GM19397 (cell line): ENCODE measurements around the gene NAA16.
"Not testable (repeated sequence)": the region's sequence is repeated elsewhere in the genome, so short reads cannot be mapped to it uniquely, and the experiment has no call there.

Experiments
- ATAC-seq: cut with Tn5 transposase; IDR thresholded peaks from one replicate; pipeline ENCODE4 v1.9.1; 2021; ENCODE audit warnings: mild to moderate bottlenecking, moderate library complexity; ENCODE audit not compliant: unreplicated experiment

NAA16 gene

DNA sequence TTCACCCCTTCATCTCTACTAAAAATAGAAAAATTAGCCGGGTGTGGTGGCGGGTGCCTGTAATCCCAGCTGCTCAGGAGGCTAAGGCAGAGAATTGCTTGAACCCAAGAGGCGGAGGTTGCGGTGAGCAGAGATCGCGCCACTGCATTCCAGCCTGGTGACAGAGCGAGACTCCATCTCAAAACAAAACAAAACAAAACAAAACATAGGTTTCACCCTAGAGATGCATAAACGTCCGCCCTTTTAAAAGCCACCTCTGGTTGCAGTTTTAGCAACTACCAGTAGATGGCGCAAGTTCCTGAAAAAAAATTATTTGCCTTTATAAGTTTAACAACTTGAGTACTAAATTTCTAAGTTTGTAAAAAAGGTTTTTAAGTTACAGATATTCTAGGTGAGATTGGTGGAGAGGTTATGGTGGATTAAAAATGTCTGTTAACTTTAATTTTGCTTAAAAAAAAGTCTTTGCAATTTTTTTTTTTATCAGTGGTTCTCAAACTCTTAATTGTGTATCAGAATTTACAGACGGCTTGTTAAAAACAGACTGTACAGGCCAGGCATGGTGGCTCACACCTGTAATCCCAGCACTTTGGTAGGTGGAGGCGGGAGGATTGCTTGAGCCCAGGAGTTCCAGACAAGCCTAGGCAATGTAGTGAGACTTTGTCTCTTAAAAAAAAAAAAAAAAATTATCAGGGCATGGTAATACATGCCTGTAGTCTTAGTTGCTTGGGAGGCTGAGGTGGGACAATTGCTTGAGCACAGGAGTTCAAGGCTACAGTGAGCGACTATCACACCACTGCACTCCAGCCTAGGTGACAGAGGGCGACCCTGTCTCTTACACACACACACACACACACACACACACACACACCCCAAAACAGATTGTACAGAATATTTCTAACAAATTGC lies 42.1 kb downstream of the NAA16 start:
- ATAC-seq = no peak

DNA sequence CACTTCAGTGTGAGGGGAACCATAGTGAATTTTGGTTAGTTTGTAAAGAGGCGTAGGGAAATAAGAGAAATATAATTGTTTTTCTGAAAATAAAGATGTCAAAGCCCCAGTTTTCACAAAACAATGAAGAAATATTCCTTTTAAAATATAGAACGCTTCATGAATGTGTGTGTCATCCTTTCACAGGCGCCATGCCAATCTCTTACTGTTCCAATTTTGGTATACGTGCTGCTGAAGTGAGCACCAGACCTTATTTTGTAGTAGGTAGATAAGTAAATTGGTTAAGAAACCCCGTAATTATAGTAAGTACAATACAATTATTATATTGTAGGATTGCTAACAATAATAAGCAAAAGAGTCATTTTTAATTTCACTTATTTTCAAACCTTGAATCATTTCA lies 43.3 kb downstream of the NAA16 start:
- ATAC-seq = no peak

DNA sequence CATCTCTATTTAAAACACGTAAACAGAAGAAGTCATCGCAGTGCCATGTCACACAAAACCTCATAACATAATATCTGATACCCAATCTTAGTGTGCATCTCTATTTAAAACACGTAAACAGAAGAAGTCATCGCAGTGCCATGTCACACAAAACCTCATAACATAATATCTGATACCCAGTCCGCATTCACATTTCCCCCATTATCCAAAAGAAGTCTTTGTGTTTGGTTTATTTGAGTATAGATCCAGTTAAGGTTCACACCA lies 45.2 kb downstream of the NAA16 start:
- ATAC-seq = not testable (repeated sequence)

DNA sequence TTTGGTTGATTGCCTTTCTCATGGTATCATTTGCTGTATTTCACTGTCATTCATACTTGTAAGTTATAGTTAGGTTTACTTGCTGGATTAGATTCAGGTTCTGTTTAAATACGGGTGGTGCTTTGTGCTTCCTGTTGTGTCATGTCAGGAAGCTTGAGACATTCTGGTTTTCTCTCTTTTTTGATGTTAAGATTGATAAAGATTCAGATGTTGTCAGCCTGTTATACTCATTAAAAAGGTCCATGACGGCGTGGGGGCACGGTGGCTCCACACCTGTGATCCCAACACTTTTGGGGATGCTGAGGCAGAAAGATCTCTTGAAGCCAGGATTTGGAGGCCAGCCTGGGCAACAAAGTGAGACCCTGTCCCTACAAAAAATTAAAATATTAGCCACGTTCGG lies 45.7 kb downstream of the NAA16 start:
- no peak for ATAC-seq

DNA sequence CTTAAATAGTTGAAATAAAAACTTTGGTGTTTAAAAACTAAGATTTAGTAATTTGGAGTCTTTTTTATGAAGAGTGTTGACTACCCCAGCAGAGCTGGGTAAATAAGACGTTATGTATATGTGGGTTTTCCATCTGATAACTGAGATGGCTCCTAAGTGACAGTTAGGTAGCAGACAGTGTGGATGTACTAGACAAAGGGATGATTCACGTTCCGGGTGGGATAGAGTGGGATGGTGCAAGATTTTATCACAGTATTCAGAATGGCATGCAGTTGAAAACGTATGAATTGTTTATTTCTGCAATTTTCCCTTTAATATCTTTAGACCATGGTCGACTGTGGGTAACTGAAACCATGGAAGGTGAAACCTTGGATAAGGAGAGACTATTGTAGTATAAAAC lies 50.4 kb downstream of the NAA16 start:
- ATAC-seq = no peak

DNA sequence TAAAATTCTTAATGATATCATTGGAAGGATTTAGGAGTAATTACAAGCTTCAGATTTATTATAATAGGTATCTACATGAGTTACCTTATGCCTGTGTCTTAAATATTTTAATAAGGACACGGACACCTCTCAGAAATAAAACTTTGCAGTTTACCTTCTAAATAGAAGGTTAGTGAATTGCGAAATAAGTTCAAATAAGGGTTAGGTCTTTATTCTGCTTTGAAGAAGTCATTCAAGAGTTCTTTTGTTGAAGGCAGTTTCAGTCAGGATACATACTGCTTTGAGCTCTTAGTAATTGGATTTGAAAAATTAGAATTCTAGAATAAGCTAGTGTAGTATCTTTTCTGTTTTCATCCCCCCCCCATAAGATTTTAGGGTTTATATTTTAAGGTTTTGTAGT lies 53.0 kb downstream of the NAA16 start:
- ATAC-seq = no peak

DNA sequence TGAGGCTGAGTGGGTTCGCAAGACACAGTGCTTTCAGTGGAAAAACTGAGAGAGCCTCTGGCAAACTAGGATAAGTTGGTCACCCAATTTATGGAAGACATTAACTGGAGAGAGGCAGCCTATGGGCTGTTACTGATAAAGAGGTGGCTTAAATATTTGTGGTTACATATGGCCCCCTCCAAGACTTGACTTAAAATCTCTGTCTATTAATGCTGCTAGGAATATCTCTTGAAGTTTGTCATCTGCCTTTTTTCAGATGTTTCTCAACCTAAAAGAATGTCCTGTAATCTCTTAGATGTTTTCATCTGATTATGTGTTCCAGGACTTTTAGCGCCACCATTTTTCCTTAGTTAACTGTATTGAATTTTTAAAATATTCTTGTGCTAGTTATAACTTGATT lies 54.6 kb downstream of the NAA16 start:
- no peak for ATAC-seq

DNA sequence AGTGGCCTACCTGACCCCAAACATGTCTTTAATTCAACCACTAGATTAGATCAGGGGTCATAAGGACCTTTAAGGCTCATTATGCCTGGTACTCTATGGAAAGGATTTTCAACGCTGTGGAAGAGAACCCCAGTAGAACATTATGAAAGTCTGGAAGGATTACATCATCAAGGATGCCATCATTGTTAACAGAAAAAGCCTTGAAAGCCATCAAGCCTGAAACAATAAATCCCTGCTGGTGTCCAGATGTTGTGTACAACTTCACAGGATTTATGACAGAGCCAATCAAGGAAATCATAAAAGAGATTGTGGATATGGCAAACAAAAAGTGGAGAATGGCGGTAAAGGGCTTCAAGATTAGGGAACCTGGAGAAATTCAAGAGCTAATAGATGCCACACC lies 59.7 kb downstream of the NAA16 start:
- no peak for ATAC-seq

DNA sequence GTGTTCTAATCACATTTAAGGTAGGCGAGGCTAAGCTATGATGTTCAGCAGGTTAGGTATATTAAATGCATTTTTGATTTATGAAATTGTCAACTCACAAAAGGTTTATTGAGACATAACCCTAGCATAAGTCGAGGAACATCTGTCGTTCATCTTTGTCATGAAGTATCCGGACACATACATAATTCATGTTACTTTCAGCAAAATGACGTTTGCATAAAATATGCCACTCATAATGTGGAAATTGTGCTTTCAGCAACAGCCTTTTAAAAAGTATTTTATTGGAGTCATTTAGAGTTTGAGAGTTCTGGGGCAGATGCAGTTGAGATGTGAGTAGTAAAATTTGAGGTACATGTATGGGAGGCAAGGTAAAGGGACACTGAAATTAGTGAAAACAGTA lies 66.4 kb downstream of the NAA16 start:
- ATAC-seq = no peak

DNA sequence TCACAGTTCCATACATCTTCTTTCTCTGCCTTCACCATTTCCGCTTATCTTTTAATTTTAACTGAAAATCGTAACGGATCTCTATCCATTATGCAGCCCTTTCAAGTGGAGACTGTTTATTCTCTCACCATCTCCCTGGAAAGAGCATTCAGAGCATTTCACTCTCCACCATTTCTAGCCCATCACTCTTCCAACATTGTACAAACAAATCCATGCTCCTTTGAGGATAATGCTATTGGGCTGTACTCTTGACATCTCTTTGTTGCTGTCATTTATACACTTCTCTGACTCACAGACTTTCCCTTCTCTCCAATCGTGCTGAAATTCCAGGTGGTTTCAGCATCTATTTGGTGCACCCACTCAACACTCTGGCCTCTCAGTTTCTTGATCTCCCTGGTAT lies 71.4 kb downstream of the NAA16 start:
- ATAC-seq = no peak

DNA sequence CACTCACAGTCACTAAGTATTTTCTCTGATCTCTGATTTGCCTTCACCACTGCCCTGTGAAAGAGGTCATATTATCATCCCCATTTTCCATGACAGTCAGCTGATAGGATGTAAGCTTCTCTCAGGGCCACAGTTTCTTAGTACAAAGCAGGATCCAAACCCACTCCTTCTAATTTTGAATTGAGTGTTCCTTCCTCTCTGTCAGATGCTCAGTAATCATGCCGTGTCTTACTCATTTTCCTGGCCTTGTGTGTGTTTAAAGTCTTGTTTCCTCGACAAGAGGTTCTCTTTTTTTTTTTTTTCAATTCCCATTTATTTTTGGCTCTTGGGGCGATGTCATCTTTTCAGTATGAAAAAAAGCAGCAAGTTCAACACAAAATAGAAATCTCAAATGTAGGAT lies 72.3 kb downstream of the NAA16 start:
- no peak for ATAC-seq

DNA sequence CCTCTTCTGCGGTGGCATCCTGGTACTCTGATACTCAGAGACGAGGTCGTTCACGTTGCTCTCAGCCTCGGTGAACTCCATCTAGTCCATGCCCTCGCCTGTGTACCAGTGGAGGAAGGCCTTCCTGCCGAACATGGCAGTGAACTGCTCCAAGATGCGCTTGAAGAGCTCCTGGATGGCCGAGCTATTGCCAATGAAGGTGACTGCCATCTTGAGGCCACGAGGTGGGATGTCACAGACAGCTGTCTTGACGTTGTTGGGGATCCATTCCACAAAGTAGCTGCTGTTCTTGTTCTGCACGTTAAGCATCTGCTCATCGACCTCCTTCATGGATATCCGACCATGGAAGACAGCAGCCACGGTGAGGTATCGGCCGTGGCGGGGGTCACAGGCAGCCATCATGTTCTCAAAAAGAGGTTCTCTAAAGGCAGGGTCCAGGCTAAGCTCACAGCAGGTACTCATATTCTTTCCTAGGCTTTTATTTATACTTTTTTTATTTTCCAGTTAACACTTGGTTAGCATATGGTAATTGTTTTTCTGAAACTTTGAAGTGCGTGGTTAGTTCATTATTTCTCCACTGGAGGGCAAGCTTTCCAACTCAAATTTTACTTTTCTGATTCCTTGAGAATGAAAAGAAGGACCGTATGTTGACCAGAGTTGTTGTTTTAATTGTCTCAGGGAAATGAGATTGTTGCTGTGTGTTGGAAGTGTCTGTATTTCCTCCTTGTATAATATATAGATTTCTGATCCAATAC lies 73.9 kb downstream of the NAA16 start:
- no peak for ATAC-seq

DNA sequence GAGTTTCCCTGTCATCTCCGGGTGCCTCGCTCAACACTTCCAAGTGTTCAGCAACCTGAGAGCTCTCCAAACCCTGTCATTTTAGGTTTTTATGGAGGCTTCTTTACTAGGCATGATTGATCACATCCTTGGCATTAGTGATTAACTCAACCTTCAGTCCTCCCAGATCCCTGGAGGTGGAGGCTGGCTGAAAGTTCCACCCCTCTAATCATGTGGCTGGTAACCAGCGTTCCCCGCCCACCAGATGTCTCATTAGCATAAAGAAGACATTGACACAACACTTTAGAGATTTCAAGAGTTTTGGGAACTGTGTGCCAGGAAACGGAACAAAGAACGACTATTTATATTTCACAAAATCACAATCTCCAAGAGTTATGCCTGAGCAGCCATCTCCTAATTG lies 75.1 kb downstream of the NAA16 start:
- ATAC-seq = no peak

DNA sequence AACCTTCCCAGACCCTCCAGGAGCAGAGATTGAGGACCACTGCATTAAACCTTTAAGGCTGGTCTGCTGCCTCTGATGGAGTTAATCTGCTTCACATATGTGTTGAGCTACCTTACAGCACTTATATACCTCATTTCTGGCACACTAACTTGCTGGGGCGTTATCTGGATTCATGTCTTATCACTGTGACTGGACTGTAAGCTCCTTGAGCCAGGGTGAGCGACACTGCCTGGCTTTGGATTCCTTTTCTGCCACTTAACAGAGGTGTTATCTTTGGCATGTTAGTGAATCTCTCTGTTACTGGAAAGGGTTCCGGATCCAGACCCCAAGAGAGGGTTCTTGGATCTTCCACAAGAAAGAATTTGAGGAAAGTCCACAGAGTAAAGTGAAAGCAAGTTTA lies 76.5 kb downstream of the NAA16 start:
- ATAC-seq = no peak

DNA sequence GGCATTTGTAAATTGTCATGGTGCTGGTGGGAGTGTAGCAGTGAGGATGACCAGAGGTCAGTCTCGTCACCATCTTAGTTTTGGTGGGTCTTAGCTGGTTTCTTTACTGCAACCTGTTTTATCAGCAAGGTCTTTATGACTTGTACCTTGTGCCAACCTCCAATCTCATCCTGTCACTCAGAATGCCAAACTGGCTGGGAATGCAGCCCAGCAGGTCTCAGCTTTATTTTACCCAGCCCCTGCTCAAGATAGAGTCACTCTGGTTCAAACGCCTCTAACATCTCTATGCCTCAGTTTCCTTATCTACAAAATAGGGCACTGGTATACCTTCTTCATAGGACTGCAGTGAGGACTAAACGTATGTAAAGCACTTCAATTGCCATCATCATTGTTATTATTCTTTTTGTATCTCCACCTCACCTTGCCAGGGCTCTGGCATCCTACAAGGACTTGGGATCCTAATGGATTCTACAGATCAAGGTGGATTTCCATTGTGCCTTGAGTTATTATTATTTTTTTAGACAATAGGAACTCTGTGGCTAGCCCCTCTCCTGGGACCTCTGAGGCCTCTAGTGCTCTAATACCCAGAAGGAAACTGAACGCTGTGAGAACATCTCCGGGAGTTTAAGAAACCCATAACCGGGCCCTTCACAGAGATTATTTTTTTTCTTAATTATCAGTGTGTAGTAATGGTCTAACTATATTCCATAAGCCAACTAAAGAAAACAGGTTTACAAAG lies 77.2 kb downstream of the NAA16 start:
- no peak for ATAC-seq

DNA sequence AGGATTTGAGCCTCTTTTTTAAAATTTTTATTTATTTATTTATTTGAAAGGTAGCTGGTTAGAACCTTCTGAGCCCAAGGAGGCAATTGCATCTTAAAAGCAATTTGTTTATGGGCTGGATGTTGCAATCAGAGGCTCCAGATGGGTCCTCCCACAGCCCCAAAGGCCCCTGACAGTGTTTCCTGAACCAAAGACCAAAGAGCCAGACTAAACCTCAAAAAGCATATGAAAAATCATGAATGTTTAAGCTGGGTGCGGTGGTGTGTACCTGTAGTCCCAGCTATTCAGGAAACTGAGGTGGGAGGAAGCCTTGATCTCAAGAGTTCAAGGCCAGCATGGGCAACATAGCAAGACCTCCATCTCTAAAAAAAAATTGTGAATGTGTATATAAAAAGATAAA lies 78.5 kb downstream of the NAA16 start:
- ATAC-seq = no peak

DNA sequence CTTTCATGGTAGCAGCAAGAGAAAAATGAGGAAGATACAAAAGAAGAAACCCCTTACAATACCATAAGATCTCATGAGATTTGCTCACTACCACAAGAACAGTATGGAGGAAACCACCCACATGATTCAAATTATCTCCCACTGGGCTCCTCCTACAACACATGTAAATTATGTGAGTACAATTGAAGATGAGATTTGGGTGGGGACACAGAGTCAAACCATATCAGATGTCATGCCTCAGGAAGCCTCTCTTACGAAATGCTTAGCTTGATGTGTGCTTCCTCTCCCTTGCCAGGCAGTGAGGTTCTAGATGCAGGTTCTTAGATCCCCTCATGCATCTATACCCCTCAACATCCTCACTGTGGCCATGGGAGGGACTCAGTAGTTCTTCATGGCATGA lies 83.1 kb downstream of the NAA16 start:
- ATAC-seq = no peak

DNA sequence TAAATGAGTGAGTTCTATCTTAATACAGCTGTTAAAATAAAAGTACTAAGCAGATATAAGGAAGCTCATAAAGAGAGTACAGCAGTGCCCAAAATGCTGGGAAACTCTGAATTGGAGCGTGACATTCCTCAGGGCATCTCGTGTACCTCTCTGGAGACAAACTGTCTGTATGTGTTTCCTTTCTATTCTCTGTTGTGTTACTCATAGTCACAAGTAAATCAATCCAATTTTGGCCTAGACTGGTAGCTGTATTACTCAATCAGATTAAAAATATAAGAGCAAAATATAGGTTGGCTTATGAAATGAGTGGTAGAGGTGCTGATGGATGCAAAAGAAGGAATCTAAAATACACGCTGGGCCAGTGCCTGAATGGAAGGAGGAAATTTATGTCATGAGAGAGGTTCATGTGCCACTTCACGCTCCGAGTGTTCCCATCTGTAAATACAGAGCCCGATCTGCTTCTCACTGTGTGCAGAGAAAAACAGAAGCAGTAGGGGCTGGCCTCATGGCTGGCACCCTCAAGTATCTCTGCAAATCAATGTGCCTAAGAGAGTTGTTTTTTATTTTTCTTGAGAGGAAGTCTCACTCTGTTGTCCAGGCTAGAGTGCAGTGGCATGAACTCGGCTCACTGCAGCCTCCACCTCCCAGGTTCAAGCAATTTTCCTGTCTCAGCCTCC lies 87.6 kb downstream of the NAA16 start:
- ATAC-seq = no peak

DNA sequence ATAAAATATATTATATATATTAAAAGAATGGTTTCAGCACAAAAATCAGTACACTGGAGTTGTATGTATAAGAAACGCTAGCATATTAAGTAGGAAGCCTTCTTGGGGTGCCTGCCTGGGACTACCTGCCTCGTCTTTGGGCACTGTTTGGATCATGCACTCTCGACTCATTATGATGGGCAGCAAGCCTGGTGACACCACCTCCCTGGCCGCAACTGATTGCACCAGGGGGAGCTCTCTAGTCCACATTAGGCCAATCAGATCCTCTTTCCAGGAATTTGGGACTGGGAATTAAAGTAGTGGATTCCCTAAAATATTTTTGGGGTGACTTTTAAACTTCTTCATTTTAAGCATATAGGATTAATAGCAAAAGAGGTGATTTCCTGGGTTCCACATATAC lies 90.3 kb downstream of the NAA16 start:
- ATAC-seq = no peak

DNA sequence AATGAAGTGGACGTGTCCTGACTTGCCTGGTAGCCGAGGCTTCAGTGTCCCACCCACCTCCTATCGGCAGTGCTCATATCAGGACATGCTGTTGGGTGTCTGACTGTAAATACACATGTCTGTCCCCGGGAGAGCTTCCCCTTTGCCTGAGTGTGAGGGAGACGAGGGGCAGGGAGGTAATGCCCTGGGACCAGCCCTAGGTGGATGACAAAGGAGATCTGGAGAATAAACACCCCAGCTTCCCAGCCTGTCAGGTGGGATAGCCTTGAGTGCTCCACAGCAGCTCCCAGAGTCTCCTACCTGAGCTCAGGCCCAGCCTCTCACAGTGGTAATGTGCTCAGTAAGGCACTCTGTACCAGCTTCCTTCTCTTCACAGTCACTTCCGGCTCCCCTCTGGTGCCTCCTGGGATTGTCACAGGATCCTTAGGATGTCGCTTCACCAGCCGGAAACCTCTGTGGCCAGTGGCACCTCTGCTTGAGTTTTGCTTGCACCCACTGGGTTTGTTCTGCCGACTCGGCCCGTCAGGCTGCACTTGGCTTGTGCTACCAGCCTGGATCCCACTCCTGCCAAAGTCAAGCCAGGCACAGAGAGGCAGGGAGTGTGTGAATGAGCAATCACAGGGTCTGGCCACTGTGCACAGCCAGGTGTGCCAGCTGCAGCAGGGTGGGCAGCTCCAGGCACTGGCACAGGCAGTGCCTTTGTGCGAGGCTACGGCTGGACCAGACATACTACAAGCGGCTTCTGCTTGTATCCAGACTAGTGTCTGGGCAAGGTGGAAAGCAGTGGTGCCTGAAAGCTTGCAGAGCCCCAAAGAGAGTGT lies 91.8 kb downstream of the NAA16 start:
- no peak for ATAC-seq

DNA sequence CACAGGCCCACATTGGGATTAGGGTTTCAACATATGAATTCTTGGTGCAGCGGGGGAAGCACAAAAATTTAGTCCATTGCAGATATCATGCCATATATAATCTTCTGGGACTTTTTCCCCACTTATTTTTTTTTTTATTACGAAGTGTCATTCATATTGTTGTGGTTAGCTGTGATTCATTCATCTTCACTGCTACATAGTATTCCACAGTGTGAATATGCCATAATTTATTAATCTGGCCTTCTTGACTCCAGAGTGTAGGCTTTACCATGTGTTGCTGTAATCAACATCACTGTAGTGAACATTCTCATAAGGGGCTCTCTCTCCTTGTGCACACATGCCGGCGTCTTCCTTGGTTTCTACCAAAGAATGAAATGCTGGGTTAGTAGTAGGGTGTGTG lies 92.9 kb downstream of the NAA16 start:
- no peak for ATAC-seq
